ENCODE measurements around the gene UTP14A.
"Not testable (repeated sequence)": the region's sequence is repeated elsewhere in the genome, so short reads cannot be mapped to it uniquely, and the experiment has no call there.

UTP14A gene, protein sequence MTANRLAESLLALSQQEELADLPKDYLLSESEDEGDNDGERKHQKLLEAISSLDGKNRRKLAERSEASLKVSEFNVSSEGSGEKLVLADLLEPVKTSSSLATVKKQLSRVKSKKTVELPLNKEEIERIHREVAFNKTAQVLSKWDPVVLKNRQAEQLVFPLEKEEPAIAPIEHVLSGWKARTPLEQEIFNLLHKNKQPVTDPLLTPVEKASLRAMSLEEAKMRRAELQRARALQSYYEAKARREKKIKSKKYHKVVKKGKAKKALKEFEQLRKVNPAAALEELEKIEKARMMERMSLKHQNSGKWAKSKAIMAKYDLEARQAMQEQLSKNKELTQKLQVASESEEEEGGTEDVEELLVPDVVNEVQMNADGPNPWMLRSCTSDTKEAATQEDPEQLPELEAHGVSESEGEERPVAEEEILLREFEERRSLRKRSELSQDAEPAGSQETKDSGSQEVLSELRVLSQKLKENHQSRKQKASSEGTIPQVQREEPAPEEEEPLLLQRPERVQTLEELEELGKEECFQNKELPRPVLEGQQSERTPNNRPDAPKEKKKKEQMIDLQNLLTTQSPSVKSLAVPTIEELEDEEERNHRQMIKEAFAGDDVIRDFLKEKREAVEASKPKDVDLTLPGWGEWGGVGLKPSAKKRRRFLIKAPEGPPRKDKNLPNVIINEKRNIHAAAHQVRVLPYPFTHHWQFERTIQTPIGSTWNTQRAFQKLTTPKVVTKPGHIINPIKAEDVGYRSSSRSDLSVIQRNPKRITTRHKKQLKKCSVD

DNA sequence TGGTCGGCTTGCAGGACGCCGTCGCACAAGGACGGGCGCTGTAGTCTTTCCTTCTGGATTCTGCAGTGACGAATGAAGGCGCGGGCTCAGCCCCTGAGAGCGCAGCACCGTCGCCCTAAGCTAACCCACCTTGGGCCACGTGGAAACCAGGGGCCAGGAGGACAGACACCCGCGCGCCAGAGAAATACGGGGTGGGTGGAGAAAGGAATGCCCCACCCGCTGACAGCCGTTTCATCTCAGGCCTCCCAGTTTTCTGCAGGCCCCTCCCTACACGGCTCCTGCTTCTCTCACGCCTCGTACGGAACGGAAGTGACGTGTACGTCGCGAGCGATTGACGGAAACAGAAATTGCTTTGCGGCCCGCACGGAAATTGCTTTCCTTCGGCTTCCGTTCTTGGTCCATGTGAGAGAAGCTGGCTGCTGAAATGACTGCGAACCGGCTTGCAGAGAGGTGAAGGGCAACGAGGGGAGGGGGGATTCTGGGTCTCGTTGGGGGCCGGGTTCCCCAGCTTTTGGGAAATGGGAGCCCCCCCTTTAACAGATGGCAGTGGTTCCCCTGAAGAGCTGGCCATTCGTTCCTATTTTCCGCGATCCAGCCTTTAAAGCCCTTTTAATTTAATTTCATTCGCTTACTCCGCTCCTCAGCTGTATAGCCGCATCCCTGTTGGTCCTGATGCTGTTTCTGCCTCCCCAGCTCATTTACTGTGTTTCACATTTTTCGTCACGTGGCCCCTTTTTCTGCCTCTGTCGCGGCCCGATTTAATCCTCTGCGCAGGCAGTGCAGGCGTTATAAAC lies at the start of gene UTP14A:
UTP14A (plus strand) TSS at position 378 of the 794 bp plus-strand sequence; CDS start at position 425, 47 bp downstream.
- peak; percentile 85 for DNase-seq (ENCODE audit: low spot score)

GRCh38 chrX:129859134-129859533 lies 46.8 kb upstream of the UTP14A start:
- not testable (repeated sequence) for DNase-seq (ENCODE audit: low spot score)

DNA sequence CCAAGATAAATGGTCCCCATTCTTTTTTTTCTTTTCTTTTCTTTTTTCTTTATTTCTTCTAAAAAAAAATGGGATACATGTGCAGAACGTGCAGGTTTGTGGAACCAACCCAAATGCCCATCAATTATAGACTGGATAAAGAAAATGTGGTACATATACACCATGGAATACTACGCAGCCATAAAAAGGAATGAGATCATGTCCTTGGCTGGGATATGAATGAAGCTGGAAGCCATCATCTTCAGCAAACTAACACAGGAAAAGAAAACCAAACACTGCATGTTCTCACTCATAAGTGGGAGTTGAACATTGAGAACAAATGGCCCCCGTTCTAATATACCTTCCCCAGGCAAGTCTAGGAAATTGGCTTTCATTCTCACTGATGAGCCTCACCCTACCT lies 39.6 kb upstream of the UTP14A start:
- not testable (repeated sequence) for DNase-seq (ENCODE audit: low spot score)

- DNase-seq (ENCODE audit: low spot score): no peak
Measured at GRCh38 chrX:129872524-129872923, 33.4 kb upstream of the UTP14A start.

DNA sequence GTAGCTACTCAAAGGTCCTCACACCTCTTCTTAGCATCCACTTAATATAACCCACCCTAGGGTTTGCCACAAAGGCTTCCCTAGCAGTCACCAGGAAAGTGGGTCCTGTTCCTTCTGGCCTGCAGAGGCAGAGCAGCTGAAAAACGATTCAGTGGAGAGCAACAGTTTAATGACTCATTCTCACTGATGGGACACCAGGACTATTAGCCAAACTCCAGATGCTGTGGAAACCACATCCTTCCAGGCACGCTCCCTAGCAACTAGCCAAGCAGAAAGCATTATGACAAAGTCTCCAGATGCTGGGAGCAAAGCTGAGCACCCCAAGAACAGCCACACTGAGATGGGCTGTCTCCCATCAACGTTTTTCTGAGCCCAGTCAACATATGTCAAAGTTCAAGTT lies 30.3 kb upstream of the UTP14A start:
- DNase-seq (ENCODE audit: low spot score): no peak

DNA sequence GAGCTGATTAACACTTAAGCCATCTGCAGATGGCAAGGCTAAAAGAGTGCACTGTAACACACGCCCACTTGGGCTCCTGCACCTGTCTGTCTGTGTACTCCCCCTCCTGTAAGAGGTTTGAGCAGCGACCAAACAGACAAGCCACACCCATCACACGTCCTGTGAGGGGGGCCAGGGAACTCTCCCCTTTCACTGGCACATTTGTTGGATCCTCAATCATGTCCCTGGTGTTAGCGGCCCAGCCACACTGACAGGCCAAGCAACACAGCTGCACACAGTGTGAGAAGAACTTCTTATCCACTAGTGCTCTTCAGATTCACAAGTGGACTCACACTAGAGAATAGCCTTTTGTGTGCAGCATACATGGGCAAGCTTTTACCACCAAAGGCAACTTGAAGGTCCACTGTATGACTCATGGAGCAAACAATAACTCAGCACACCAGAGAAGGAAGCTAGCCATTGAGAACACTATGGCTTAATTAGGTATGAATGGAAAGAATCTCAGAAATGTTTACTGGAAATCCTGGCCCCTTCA lies 29.1 kb upstream of the UTP14A start:
- DNase-seq (ENCODE audit: low spot score): no peak

GRCh38 chrX:129877401-129877800 lies 28.6 kb upstream of the UTP14A start:
- DNase-seq (ENCODE audit: low spot score): no peak

GRCh38 chrX:129900054-129900453 lies 5.9 kb upstream of the UTP14A start:
- DNase-seq (ENCODE audit: low spot score): no peak

DNA sequence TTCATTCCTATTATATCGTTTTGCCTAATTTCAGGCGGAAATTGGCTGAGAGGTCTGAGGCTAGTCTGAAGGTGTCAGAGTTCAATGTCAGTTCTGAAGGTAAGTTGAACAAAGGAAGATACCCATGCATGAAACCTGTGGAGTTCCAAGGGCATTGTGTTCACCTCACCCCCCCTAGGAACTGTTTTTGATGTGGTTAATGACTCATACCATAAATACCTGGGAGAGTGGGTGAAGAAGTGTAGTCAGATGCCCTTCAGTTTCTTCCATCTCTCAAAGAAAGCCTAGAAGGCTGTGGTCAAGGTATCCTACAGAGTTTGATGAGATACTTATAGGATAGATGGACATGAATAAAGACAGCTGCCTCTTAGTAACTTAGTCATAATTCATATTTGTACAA lies 2.7 kb downstream of the UTP14A start:
- no peak for DNase-seq (ENCODE audit: low spot score)

DNA sequence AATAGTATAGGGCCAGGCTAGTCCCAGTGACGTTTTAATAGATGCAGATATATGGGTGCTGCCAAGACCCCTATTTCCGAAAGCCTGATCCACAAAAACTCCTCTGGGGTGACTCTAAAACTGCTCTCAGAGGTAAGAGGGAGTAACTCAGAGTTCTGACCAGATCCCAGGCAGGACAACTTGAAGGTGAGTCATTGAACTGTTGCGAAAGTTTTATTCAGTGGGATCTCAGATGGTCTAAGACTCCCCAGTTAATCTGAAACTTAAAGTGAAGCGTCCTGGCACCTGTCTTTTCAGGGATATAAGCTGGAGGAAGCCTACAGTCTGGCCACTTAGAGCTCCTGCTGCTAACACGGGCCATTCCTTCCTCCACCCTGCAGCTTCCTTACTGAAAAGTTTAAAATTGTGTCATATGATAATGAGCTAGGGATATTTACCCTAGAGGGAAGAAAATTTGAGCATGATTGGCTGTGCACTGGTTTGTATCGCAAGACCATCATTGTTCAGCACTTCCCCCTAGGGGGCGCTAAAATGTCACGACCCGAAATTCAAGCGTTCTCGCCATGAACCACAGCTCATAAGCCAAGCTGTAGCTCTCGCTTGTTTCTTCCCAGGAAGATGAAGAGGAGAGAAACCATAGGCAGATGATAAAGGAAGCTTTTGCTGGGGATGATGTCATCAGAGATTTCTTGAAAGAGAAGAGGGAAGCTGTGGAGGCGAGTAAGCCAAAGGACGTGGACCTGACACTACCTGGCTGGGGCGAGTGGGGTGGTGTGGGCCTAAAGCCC lies 19.5 kb downstream of the UTP14A start:
- peak; percentile 75 for DNase-seq (ENCODE audit: low spot score)

- no peak for DNase-seq (ENCODE audit: low spot score)
Measured at GRCh38 chrX:129930941-129931410, 25.0 kb downstream of the UTP14A start.

GRCh38 chrX:129931411-129932015 lies 25.5 kb downstream of the UTP14A start:
- peak; percentile 60 for DNase-seq (ENCODE audit: low spot score)

- DNase-seq (ENCODE audit: low spot score): peak; percentile 59
Measured at GRCh38 chrX:129932016-129932820, 26.3 kb downstream of the UTP14A start.

- DNase-seq (ENCODE audit: low spot score): peak; percentile 10
Measured at GRCh38 chrX:129932821-129933321, 26.9 kb downstream of the UTP14A start.

DNA sequence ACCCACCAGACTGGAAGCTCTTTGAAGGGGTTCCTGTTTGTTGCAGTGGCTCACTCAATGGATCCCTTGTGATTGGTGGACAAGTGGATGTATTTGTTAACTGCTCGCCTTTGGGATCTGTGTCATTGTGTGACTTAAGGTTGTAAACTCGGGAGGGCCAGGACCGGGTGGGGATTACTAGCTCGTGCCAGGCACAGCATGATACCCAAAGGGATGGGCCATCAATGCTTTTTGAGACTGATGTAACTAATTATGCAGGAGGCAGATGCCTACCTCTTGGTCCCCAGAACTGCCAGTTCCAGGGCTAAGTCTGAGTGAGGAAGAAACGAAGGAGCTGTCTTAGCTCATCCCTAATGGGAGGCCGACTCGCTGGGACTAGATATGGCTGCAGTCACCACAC lies 27.7 kb downstream of the UTP14A start:
- no peak for DNase-seq (ENCODE audit: low spot score)

DNA sequence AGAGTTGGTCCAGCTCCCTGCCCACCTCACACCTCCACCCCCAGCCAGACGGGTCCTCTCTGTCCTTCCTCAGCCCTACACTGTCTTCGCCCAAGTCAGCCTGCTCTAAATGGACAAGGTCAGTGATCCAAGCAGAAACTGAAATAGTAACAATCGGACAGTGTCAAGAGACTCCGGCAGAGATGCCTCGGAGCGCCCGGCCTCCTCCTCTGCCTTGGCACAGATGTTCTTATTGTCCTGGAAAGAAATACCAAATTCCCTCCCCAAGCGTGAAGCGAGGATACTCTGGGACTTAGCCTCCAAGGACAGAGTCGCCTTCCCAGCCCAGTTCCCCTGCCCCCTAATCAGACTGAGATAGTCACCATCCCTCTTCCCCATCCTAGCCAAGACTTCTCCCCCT lies 28.5 kb downstream of the UTP14A start:
- no peak for DNase-seq (ENCODE audit: low spot score)

GRCh38 chrX:129934952-129935351 lies 29.0 kb downstream of the UTP14A start:
- DNase-seq (ENCODE audit: low spot score): no peak

DNA sequence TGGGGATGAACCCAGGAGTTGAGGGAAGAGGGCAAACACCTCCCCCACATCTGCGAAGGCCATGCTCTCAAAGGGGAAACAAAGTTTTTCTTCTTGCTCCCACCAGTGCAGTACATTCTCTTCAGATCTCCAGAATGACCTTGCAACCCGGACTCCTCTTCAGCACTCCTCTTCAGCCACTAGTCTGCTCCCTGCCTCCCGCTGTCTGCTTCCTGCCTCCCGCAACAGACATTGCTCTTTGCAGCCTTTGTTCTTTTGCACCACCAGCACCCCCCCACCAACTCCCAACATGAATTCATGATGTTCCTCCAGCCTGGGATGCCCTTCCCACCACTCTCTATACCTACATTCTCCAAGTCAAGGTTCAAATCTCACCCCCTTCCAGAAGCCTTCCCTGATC lies 32.1 kb downstream of the UTP14A start:
- DNase-seq (ENCODE audit: low spot score): no peak

GRCh38 chrX:129939986-129940385 lies 34.0 kb downstream of the UTP14A start:
- DNase-seq (ENCODE audit: low spot score): no peak

- DNase-seq (ENCODE audit: low spot score): no peak
Measured at GRCh38 chrX:129940721-129941120, 34.8 kb downstream of the UTP14A start.

Data from hematopoietic multipotent progenitor cell treated with erythropoietin and hydrocortisone succinate and interleukin-3 and kit ligand, for 17 days (in vitro differentiated cells).